Measurements from ENCODE around the gene C19orf12.

- TF ChIP-seq CTCF (IDR thresholded peaks at IDR 0.05; ENCODE audit: poor library complexity, severe bottlenecking) (no peak), POLR2AphosphoS5 (IDR thresholded peaks at IDR 0.05) (no peak), EZH2 (IDR thresholded peaks at IDR 0.05; ENCODE audit: borderline replicate concordance, insufficient read depth, low read length, poor library complexity, severe bottlenecking) (no peak), TAF1 (IDR thresholded peaks at IDR 0.05; ENCODE audit: low read depth) (no peak), REST (IDR thresholded peaks at IDR 0.05; ENCODE audit: borderline replicate concordance) (no peak), EP300 (conservative IDR thresholded peaks at IDR 0.05; ENCODE audit: poor library complexity, severe bottlenecking) (no peak), SMC3 (conservative IDR thresholded peaks at IDR 0.05; ENCODE audit: poor library complexity) (no peak), RAD21 (conservative IDR thresholded peaks at IDR 0.05) (no peak), MXI1 (conservative IDR thresholded peaks at IDR 0.05; ENCODE audit: poor library complexity, severe bottlenecking) (no peak)
Observed at GRCh38 chr19:29711584-29712132, 3.4 kb downstream of the C19orf12 start.

Measured in neural cell (in vitro differentiated cells).